ENCODE data around the gene SLC13A2. TPM values are rescaled to one million over a fixed set of nuclear protein-coding genes. Genes with fewer than 3 reads are reported as not detected.

Gene SLC13A2
- total and polyA plus RNA-seq, 2 experiments from 2014 or later: not detected

DNA sequence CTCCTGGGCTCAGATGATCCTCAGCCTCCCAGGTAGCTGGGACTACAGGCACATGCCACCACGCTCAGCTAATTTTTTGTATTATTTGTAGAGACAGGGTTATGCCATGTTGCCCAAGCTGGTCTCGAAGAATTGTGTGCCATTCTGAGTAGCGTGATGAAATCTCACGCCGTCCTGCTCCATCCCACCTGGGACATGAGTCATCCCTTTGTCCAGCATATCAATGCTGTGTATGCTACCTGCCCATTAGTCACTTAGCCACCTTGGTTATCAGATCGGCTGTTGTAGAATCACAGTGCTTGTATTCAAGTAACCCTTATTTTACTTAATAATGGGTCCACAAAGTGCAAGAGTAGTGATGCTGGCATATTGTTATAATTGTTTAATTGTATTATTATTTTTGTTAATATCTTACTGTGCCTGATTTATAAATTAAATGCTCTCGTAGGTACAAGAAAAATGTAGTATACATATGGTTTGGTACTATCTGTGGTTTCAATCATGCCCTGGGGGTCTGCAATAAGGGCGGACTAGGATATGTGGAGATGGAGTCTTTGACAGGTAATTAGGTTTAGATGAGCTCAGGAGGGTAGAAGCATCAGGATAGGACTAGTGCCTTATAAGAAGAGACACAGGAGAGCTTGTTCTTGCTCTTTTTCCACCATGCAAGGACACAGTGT is 26.6 kb upstream of the SLC13A2 start:
- Histone ChIP-seq H3K4me2 (no peak overlapping the region), H2AFZ (no peak overlapping the region), H3K9me2 (ENCODE audit: insufficient read depth) (no peaks in the 10 kb centered on the region), H3K36me3 (ENCODE audit: insufficient read depth) (no peaks in the 10 kb centered on the region), H3K4me1 (ENCODE audit: insufficient read depth) (no peaks in the 10 kb centered on the region), H3K27me3 (ENCODE audit: insufficient read depth) (no peaks in the 10 kb centered on the region), H4K20me1 (replicated peaks; ENCODE audit: insufficient read depth) (no peaks in the 10 kb centered on the region), H3K27ac (ENCODE audit: low read depth) (no peak overlapping the region), H3F3A (replicated peaks; ENCODE audit: low read depth) (no peaks in the 10 kb centered on the region), H3K79me2 (replicated peaks; ENCODE audit: insufficient read depth) (no peaks in the 10 kb centered on the region), H3K4me3 (no peak overlapping the region)
- TF ChIP-seq NANOG (IDR thresholded peaks at IDR 0.05; ENCODE audit: borderline replicate concordance): no peak
- no peak for TF ChIP-seq EZH2phosphoT487 (IDR thresholded peaks at IDR 0.05; ENCODE audit: unreplicated experiment)
- no peak for TF ChIP-seq STAT1 (IDR thresholded peaks at IDR 0.05; ENCODE audit: unreplicated experiment)
- TF ChIP-seq, protein P1, sequence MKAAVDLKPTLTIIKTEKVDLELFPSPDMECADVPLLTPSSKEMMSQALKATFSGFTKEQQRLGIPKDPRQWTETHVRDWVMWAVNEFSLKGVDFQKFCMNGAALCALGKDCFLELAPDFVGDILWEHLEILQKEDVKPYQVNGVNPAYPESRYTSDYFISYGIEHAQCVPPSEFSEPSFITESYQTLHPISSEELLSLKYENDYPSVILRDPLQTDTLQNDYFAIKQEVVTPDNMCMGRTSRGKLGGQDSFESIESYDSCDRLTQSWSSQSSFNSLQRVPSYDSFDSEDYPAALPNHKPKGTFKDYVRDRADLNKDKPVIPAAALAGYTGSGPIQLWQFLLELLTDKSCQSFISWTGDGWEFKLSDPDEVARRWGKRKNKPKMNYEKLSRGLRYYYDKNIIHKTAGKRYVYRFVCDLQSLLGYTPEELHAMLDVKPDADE (IDR thresholded peaks at IDR 0.05): no peak
- TF ChIP-seq CREB1 (CRISPR knock-in tag; IDR thresholded peaks at IDR 0.05; ENCODE audit: low read depth): no peak
- no peak for TF ChIP-seq JUNB (IDR thresholded peaks at IDR 0.05; ENCODE audit: unreplicated experiment)
- no peak for TF ChIP-seq ZNF462 (CRISPR knock-in tag; IDR thresholded peaks at IDR 0.05)
- no peak for TF ChIP-seq ZNF331 (CRISPR knock-in tag; IDR thresholded peaks at IDR 0.05; ENCODE audit: low read depth)
- DNase-seq (ENCODE audit: low spot score) (no peak), ATAC-seq (no peak)
- Mint-ChIP-seq H3K4me1 (0 out of 3 replicates have a peak, but pooled peaks cover 2% of the 10 kb centered on the region), H3K36me3 (ENCODE audit: low read depth) (no peaks in the 10 kb centered on the region), H3K27me3 (ENCODE audit: insufficient read depth, low read depth, poor library complexity) (no peaks in the 10 kb centered on the region), H3K4me3 (no peak overlapping the region), H3K9me3 (no peaks in the 10 kb centered on the region), H3K27ac (no peak overlapping the region)

Data from GM23338 (cell line).